ENCODE measurements around the gene ANKRD18B. TPM values are rescaled to one million over a fixed set of nuclear protein-coding genes. Genes with fewer than 3 reads are reported as not detected.
"Not testable (repeated sequence)": the region's sequence is repeated elsewhere in the genome, so short reads cannot be mapped to it uniquely, and the experiment has no call there.

The ANKRD18B gene
- total RNA-seq, 2 experiments from 2014 or later, result 0.57 to 1.6 TPM

DNA sequence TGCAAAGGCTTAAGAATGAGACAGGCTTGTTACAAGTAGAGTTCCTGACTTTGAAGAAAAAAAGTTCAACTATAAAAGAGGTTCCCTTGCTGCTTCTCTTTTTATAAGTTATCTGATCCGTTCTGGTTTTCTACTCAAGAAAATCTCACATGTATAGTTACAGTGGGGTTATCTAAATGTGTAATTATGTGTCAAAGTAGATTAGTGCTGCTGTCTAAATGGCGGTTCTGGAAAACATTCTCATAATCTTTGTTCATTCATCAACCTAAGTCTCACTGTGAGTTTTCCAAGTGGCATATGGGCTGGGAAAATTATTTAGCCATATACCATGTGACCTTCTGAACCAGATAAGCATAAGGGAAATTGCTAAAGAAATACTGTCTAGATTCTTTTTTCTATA, 21.7 kb downstream of the ANKRD18B start:
- intact Hi-C loops (cut with micrococcal nuclease); CTCF ChIA-PET; H3K4me1 Mint-ChIP-seq (ENCODE audit: low read depth); H3K27ac Mint-ChIP-seq; DNase-seq; H3K4me3 Mint-ChIP-seq; H3K9me3 Mint-ChIP-seq; H3K36me3 Mint-ChIP-seq (ENCODE audit: low read depth): not testable (repeated sequence)
- H3K27me3 Mint-ChIP-seq (ENCODE audit: low read depth), result peaks cover 34% of the 10 kb centered on the region

DNA sequence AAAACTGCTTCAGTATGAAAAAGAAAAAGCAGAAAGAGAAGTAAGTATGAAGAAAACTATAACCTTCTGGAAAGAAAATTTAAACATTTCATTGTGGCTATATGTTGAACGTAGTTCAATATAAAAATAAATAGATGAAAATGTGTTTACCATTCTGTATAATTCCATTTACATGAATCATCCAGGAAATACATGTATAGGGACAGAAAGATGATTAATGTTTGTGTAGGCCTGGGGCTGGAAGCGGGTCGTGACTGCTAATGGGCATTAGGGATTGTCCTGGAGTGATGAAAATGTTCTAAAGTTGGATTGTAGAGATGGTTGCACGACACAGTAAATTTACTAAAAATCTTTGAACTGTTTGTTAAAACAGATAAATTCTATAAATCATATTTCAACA, 24.8 kb downstream of the ANKRD18B start:
- H3K4me1 Mint-ChIP-seq (ENCODE audit: low read depth); CTCF ChIA-PET; intact Hi-C loops (cut with micrococcal nuclease); H3K9me3 Mint-ChIP-seq; H3K36me3 Mint-ChIP-seq (ENCODE audit: low read depth); H3K27ac Mint-ChIP-seq; H3K4me3 Mint-ChIP-seq; DNase-seq: not testable (repeated sequence)
- H3K27me3 Mint-ChIP-seq (ENCODE audit: low read depth), result peaks cover 32% of the 10 kb centered on the region

DNA sequence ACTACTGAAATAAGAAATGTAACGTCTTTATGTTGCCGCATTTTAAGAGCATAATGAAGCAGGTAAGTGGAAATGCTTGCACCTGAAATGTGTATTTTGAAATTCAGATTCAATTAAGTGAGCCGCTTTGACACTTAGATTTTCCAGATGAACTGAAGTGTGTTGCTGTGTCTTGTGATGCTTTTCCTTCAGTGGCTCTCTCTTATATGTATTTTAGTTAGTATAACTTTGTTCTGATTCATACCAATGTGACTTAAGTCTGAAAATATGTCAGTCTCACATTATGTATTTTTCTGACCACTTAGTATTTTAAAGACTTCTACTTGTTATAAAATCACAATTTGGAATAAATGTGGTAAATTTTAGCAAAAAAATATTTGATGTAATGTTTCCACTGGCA, 25.4 kb downstream of the ANKRD18B start:
- CTCF ChIA-PET; H3K9me3 Mint-ChIP-seq; H3K4me3 Mint-ChIP-seq; intact Hi-C loops (cut with micrococcal nuclease); DNase-seq; H3K36me3 Mint-ChIP-seq (ENCODE audit: low read depth); H3K4me1 Mint-ChIP-seq (ENCODE audit: low read depth); H3K27ac Mint-ChIP-seq: not testable (repeated sequence)
- H3K27me3 Mint-ChIP-seq (ENCODE audit: low read depth), result peaks cover 32% of the 10 kb centered on the region

DNA sequence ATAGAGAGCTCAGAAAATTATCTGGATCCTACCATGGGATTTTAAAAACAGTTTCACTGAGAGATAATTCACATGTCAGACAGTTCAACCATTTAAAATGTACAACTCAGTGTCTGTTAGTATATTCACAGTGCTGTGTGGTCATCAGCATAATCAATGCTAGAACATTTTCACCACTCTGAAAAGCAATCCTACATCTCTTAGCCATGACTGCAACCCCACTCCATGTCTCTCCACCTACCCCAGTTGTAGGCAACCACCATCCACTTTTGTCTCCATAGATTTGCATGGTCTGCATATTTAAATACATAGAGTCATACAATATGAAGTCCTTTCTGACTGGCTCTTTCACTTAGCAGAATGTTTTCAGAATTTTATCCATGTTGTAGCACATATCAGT, 27.1 kb downstream of the ANKRD18B start:
- H3K4me3 Mint-ChIP-seq; CTCF ChIA-PET; DNase-seq; H3K4me1 Mint-ChIP-seq (ENCODE audit: low read depth); H3K9me3 Mint-ChIP-seq; intact Hi-C loops (cut with micrococcal nuclease); H3K36me3 Mint-ChIP-seq (ENCODE audit: low read depth); H3K27ac Mint-ChIP-seq: not testable (repeated sequence)
- H3K27me3 Mint-ChIP-seq (ENCODE audit: low read depth), result peaks cover 23% of the 10 kb centered on the region

DNA sequence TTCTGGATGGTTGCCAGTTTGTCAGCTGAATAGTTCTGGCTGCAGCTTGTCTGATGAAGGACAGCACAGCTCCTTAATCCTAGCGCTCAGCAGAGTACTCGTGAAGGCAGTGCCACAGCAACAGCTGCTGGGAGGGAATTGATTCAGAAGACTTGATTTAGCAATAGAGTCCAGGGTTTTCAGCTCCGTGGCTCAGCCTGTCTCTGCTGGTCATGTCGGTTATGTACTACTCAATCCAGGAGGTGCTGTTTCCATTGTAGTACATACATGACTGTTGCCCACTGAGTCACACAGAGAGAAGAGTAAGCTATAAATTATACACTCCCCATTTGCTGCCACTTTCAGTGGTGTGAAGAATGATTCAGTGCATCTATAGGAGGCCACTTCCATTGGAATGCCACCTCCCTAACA, 28.3 kb downstream of the ANKRD18B start:
- CTCF ChIA-PET; intact Hi-C loops (cut with micrococcal nuclease): not testable (repeated sequence)

DNA sequence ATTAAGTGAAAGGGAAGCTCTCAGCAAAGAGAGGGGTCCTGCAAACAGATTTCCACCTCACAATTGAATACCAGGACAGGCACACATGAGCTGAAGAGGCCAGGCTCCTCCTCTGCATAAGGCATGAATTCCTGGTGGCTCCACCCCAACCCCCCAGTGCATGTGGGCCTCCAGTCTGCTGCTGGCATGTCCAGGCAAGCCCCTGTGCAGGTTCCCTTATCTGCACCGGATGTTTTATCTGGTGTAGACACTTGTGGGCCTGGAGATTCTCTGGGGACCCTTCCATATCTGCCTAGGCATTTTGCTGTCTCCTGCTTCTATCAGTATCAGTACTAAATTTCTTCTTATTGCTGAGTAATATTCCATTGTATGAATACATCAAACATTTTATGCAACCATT, 36.2 kb downstream of the ANKRD18B start:
- DNase-seq; CTCF ChIA-PET; H3K4me3 Mint-ChIP-seq; H3K27me3 Mint-ChIP-seq (ENCODE audit: low read depth); H3K9me3 Mint-ChIP-seq; intact Hi-C loops (cut with micrococcal nuclease); H3K27ac Mint-ChIP-seq; H3K4me1 Mint-ChIP-seq (ENCODE audit: low read depth); H3K36me3 Mint-ChIP-seq (ENCODE audit: low read depth): not testable (repeated sequence)

More for the DNA sequence above, 28.3 kb downstream of the ANKRD18B start:
- not testable (repeated sequence) for H3K36me3 Mint-ChIP-seq (ENCODE audit: low read depth); DNase-seq; H3K4me3 Mint-ChIP-seq; H3K27ac Mint-ChIP-seq; H3K9me3 Mint-ChIP-seq; H3K4me1 Mint-ChIP-seq (ENCODE audit: low read depth)
- H3K27me3 Mint-ChIP-seq (ENCODE audit: low read depth), result peaks cover 16% of the 10 kb centered on the region

DNA sequence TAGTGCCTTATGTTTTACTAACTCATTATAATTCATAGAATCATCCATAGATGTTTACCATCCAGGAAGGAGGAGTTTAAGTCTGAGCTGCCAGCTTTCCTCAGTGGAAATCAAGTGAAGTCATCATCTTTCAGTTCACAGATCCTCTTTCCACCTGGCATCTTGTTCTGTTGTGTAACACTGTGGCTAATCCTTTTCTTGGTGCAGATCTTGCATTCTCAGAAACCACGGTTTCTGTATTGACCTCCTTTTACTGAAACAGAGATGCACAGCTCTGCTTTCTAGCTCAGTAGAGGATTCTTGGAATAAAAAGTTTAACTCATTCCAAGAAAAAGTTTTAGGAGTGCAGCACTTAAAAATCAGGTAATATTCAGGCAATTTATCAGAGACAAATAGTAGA, 38.1 kb downstream of the ANKRD18B start:
- intact Hi-C loops (cut with micrococcal nuclease); H3K4me3 Mint-ChIP-seq; H3K4me1 Mint-ChIP-seq (ENCODE audit: low read depth); CTCF ChIA-PET; H3K27ac Mint-ChIP-seq; H3K9me3 Mint-ChIP-seq; H3K27me3 Mint-ChIP-seq (ENCODE audit: low read depth); H3K36me3 Mint-ChIP-seq (ENCODE audit: low read depth); DNase-seq: not testable (repeated sequence)

DNA sequence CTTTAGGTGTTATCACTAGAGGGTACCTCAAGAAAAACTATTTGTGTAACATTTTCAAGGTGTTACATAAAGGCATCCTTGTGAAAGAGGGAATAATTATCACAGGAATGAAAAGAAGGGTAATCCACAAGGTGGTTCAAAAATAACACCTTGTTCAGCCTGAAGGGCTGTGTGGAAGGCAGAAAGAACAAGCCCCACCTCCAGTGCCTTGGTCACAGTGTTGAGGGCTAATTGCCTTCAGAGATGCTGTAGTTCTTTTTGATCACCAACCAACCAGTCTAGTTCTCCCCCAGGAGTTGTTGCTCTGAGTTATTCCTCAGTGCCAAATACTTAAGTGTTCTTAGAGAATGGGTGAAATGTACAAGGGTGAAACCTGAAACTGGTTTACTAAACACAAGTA, 43.7 kb downstream of the ANKRD18B start:
- H3K27ac Mint-ChIP-seq; H3K27me3 Mint-ChIP-seq (ENCODE audit: low read depth); intact Hi-C loops (cut with micrococcal nuclease); H3K4me3 Mint-ChIP-seq; H3K36me3 Mint-ChIP-seq (ENCODE audit: low read depth); DNase-seq; CTCF ChIA-PET; H3K4me1 Mint-ChIP-seq (ENCODE audit: low read depth); H3K9me3 Mint-ChIP-seq: not testable (repeated sequence)

DNA sequence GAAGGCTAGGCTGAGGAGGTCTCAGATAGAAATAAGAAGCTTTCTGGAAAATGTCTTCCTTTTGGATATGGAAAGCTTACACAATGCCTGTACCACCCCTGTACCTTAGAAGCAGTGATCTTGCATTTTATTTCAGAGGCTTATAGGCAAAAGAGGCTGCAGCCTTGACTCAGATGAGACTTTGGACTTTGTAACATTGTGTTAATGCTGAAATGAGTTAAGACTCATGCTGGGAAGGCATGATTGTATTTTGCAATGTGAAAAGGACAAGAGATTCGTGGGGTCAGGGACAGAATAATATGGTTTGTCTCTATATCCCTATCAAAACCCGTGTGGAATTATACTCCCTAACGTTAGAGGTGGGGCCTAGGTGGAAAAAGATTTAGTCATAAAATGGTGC, 53.7 kb downstream of the ANKRD18B start:
- H3K27me3 Mint-ChIP-seq (ENCODE audit: low read depth); H3K9me3 Mint-ChIP-seq; intact Hi-C loops (cut with micrococcal nuclease); H3K4me1 Mint-ChIP-seq (ENCODE audit: low read depth); H3K36me3 Mint-ChIP-seq (ENCODE audit: low read depth); H3K27ac Mint-ChIP-seq; H3K4me3 Mint-ChIP-seq; DNase-seq; CTCF ChIA-PET: not testable (repeated sequence)

DNA sequence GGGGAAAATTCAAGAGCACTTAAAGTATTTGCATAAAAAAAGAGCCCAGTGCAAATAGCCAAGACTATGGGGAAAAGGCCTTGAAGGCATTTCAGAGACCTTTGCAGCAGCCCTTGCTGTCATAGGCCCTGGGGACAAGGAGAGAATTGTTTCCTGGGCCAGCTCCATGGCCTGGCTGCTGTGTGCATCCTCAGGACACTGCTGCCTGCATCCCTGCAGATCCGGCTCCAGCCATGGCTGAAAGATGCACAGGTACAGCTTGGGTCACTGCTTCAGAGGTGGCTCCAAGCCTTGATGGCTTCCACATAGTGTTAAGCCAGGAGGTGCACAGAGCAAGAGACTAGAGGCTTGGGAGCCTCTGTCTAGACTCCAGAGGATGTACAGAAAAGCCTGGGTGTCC, 55.9 kb downstream of the ANKRD18B start:
- not testable (repeated sequence) for H3K4me1 Mint-ChIP-seq (ENCODE audit: low read depth)

DNA sequence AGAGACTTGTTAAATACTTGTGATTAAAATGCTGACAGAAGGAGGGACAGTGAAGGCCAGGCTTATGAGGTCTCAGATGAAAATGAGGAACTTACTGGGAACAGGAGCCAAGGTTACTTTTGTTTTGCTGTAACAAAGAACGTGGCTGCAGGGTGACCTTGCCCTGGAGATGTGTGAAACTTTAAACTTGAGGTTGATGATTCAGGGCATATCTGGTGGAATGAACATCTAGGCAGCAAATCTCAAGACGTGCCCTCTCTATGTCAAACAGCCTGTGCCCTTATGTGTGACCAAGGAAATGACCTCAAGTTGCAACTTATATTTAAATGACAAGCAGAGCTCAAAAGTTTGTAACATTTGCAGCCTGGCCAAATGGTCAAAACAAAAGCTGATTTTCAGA, 58.6 kb downstream of the ANKRD18B start:
- H3K4me1 Mint-ChIP-seq (ENCODE audit: low read depth); H3K4me3 Mint-ChIP-seq; DNase-seq; H3K9me3 Mint-ChIP-seq; CTCF ChIA-PET; H3K27me3 Mint-ChIP-seq (ENCODE audit: low read depth); H3K36me3 Mint-ChIP-seq (ENCODE audit: low read depth); H3K27ac Mint-ChIP-seq; intact Hi-C loops (cut with micrococcal nuclease): not testable (repeated sequence)

More for the DNA sequence above, 55.9 kb downstream of the ANKRD18B start:
- H3K27ac Mint-ChIP-seq; H3K36me3 Mint-ChIP-seq (ENCODE audit: low read depth); DNase-seq; intact Hi-C loops (cut with micrococcal nuclease); H3K4me3 Mint-ChIP-seq; H3K27me3 Mint-ChIP-seq (ENCODE audit: low read depth); CTCF ChIA-PET; H3K9me3 Mint-ChIP-seq: not testable (repeated sequence)

DNA sequence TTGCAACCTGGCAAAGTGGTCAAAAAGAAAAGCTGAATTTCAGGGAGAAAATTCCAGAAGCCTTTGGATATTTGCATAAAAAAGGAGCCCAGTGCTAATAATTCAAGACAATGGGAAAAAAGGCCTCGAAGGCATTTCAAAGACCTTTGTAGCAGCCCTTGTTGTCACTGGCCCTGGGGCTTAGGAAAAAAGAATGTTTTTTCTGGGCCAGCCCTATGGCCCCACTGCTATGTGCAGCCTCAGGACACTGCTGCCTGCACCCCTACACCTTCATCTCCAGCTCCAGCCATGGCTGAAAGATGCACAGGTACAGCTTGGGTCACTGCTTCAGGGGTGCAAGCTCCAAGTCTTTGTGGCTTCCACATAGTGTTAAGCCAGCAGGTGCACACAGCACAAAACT, 62.1 kb downstream of the ANKRD18B start:
- H3K9me3 Mint-ChIP-seq; H3K27me3 Mint-ChIP-seq (ENCODE audit: low read depth); H3K4me1 Mint-ChIP-seq (ENCODE audit: low read depth); CTCF ChIA-PET; H3K4me3 Mint-ChIP-seq; H3K27ac Mint-ChIP-seq; DNase-seq; intact Hi-C loops (cut with micrococcal nuclease); H3K36me3 Mint-ChIP-seq (ENCODE audit: low read depth): not testable (repeated sequence)

DNA sequence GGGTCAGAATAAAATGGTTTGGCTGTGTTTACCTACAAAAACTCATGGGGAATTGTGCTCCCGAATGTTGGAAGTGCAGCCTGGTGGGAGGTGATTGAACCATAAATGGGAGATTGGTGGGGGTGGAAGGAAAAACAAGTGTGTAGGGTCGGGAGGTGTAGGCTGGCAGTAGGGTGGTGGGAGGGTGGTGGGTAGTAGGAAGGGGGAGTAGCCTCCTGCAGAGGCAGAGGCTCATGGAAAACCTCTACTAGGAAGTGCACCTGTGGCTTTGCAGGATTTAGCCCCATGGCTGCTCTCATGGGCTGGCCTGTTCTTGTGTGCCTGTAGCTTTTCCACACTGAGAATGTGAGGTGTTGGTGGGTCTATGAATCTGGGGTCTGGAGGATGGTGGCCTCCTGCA, 63.7 kb downstream of the ANKRD18B start:
- CTCF ChIA-PET; H3K4me1 Mint-ChIP-seq (ENCODE audit: low read depth); H3K27me3 Mint-ChIP-seq (ENCODE audit: low read depth): not testable (repeated sequence)

DNA sequence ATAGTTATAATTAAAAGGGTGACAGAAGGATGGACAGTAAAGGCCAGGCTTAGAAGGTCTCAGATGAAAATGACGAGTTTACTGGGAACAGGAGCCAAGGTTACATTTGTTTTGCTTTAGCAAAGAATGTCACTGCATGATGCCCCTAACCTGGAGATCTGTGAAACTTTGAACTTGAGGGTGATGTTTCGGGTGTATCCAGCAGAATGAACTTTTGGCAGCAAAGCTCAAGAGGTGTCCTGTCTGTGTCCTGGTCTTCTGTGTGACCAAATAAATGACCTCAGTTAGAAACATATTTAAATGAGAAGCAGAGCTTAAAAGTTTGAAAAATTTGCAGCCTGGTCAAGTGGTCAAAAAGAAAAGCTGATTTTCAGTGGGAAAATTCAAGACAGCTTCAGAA, 64.8 kb downstream of the ANKRD18B start:
- H3K27me3 Mint-ChIP-seq (ENCODE audit: low read depth); H3K36me3 Mint-ChIP-seq (ENCODE audit: low read depth); H3K4me3 Mint-ChIP-seq; CTCF ChIA-PET; H3K4me1 Mint-ChIP-seq (ENCODE audit: low read depth); intact Hi-C loops (cut with micrococcal nuclease); H3K27ac Mint-ChIP-seq; DNase-seq; H3K9me3 Mint-ChIP-seq: not testable (repeated sequence)

More for the DNA sequence above, 63.7 kb downstream of the ANKRD18B start:
- H3K4me3 Mint-ChIP-seq; H3K27ac Mint-ChIP-seq; H3K9me3 Mint-ChIP-seq; intact Hi-C loops (cut with micrococcal nuclease); DNase-seq; H3K36me3 Mint-ChIP-seq (ENCODE audit: low read depth): not testable (repeated sequence)

All from activated naive CD4-positive, alpha-beta T cell treated with anti-CD3 and anti-CD28 coated beads for 36 hours (primary cell).